Progenitor cell of endocrine pancreas (in vitro differentiated cells): ENCODE results near the gene MGAT5B. TPM values are rescaled to one million over a fixed set of nuclear protein-coding genes. Genes with fewer than 3 reads are reported as not detected.

Source experiments
- DNase-seq: peaks from one replicate; pipeline ENCODE4 v3.0.0; 2021; ENCODE audit warnings: low spot score; ENCODE audit not compliant: unreplicated experiment
- H3K27ac Mint-ChIP-seq: 2 replicates; pipeline ENCODE4 v1.8.0; 2021; ENCODE audit warnings: mild to moderate bottlenecking, moderate library complexity, mixed read lengths
- H3K27me3 Mint-ChIP-seq: 2 replicates; pipeline ENCODE4 v1.8.0; 2021; ENCODE audit warnings: mixed read lengths
- H3K36me3 Mint-ChIP-seq: 2 replicates; pipeline ENCODE4 v1.8.0; 2022; ENCODE audit warnings: mixed read lengths; ENCODE audit not compliant: insufficient read depth
- H3K4me1 Mint-ChIP-seq: 2 replicates; pipeline ENCODE4 v1.8.0; 2021; ENCODE audit warnings: low read depth, mixed read lengths
- H3K4me3 Mint-ChIP-seq: 2 replicates; pipeline ENCODE4 v1.8.0; 2021; ENCODE audit warnings: low read depth, mild to moderate bottlenecking, moderate library complexity, mixed read lengths
- H3K9me3 Mint-ChIP-seq: 2 replicates; pipeline ENCODE4 v1.8.0; 2021; ENCODE audit warnings: low read depth, mixed read lengths
- total RNA-seq: library from RNA; stranded (reverse); gene quantifications from 2 replicates; pipeline ENCODE4 v1.2.1, GENCODE V29; 2021
- TF ChIP-seq, protein P1 (sequence below): fragments of 200-600 bp; sonication (generic); IDR thresholded peaks from one replicate; pipeline ENCODE4 v1.5.0; 2021; ENCODE audit warnings: antibody characterized with exemption, mild to moderate bottlenecking; ENCODE audit not compliant: unreplicated experiment

The MGAT5B gene
- total RNA-seq, 1 donor from 2014 or later: 2.8 TPM

DNA sequence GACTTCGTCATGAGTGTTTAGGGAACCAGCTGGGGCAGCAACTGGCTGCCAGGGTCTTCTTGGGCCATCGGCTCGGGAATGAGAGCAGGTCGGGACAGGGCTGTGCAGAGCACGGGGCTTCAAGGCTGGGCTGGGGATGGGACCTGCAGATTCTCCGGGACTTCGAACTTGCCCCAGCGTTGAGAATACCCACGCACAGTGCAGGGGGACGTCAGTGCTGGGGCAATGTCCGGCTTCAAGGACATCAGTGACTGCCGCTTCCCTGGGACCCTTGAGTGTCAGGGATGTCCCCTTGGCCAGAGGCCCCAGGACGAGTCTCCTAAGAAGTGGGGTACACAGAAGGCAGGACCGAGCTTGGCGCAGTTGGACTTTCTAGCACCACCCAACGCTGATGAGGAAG lies 76.3 kb downstream of the MGAT5B start:
- no peak overlapping the region for H3K27ac Mint-ChIP-seq
- H3K27me3 Mint-ChIP-seq: peaks cover 22% of the 10 kb centered on the region
- DNase-seq: no peak
- H3K4me3 Mint-ChIP-seq: no peak overlapping the region
- H3K4me1 Mint-ChIP-seq: peaks cover 2% of the 10 kb centered on the region
- no peaks in the 10 kb centered on the region for H3K9me3 Mint-ChIP-seq
- TF ChIP-seq, protein P1, sequence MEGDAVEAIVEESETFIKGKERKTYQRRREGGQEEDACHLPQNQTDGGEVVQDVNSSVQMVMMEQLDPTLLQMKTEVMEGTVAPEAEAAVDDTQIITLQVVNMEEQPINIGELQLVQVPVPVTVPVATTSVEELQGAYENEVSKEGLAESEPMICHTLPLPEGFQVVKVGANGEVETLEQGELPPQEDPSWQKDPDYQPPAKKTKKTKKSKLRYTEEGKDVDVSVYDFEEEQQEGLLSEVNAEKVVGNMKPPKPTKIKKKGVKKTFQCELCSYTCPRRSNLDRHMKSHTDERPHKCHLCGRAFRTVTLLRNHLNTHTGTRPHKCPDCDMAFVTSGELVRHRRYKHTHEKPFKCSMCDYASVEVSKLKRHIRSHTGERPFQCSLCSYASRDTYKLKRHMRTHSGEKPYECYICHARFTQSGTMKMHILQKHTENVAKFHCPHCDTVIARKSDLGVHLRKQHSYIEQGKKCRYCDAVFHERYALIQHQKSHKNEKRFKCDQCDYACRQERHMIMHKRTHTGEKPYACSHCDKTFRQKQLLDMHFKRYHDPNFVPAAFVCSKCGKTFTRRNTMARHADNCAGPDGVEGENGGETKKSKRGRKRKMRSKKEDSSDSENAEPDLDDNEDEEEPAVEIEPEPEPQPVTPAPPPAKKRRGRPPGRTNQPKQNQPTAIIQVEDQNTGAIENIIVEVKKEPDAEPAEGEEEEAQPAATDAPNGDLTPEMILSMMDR: no peak
- no peaks in the 10 kb centered on the region for H3K36me3 Mint-ChIP-seq

DNA sequence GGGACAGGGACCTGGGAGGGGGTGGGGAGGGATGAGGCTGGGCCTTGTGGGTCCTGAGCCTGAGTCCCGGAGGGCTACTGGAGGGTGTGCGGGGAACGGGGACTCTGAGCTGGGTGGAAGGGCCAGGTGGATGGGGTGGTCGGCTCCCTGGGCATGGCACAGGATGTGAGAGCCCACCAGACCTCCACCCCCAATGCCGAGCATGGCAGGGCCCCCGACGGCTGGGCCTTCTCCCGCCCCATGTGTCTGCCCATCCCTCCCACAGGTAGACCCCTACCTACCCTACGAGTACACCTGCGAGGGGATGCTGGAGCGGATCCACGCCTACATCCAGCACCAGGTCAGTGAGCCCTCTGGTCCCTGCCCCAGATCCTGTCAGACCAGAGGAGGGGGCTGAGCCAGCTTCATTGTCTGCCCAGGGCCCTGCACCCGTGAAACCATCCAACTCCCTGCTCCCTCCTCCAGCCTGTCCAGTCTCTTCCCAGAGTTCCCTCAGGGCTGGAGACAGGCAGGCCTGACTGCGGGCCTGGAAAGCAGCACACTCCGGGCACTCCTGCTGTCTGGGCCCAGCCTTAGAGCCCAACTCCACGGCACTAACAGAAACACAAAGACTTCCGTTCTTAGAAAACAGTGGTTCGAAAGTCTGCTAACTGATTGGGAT lies 78.0 kb downstream of the MGAT5B start:
- H3K9me3 Mint-ChIP-seq: no peaks in the 10 kb centered on the region
- H3K27ac Mint-ChIP-seq: no peak overlapping the region
- peaks cover 2% of the 10 kb centered on the region for H3K4me1 Mint-ChIP-seq
- no peak overlapping the region for H3K4me3 Mint-ChIP-seq
- H3K36me3 Mint-ChIP-seq: no peaks in the 10 kb centered on the region
- no peak for DNase-seq
- TF ChIP-seq, protein P1: no peak
- H3K27me3 Mint-ChIP-seq: peaks cover 13% of the 10 kb centered on the region

DNA sequence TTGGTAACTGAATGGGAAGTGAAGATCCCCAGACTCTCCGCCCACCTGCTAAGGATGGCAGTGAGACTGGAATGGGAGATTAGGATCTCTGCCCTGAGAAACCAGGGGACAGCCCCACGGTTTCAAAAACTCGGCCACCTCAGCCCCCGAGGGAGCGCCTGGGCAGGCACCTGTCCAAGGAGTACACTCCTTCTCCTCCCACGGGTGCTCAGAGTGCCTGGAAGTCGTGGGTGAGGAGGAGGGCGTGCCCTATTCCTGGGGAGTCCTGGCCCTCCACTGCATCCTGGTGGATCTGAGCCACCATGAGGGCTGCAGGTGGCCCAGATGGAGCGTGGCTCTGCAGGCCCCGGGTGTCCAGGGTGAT lies 78.5 kb downstream of the MGAT5B start:
- peaks cover 2% of the 10 kb centered on the region for H3K4me1 Mint-ChIP-seq
- no peaks in the 10 kb centered on the region for H3K9me3 Mint-ChIP-seq
- no peak overlapping the region for H3K4me3 Mint-ChIP-seq
- TF ChIP-seq, protein P1: no peak
- DNase-seq: no peak
- peaks cover 8% of the 10 kb centered on the region for H3K27me3 Mint-ChIP-seq
- no peak overlapping the region for H3K27ac Mint-ChIP-seq
- H3K36me3 Mint-ChIP-seq: no peaks in the 10 kb centered on the region

DNA sequence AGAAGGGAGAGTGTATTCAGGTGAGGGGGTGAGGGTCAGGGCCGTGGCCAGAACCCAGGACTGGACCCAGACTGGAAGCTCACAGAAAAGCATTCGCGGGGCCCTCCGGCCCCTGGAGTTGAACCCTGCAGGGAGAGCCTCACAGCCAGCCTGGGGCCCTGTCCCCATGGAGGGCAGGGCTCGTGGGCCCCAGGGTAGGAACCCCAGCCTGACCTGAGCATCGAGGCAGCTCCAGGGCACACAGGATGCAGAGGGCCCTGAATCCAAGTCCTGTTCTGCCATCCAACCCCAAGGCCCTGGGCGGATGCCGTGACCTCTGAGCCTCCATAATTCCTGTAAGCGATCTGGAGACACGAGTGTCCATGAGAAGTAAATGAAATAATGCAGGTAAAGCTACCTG lies 79.1 kb downstream of the MGAT5B start:
- Mint-ChIP-seq H3K9me3 (no peaks in the 10 kb centered on the region), H3K27ac (no peak overlapping the region), H3K4me3 (no peak overlapping the region), H3K27me3 (peaks cover 8% of the 10 kb centered on the region), H3K4me1 (peaks cover 2% of the 10 kb centered on the region), H3K36me3 (no peaks in the 10 kb centered on the region)
- TF ChIP-seq, protein P1: no peak
- no peak for DNase-seq

DNA sequence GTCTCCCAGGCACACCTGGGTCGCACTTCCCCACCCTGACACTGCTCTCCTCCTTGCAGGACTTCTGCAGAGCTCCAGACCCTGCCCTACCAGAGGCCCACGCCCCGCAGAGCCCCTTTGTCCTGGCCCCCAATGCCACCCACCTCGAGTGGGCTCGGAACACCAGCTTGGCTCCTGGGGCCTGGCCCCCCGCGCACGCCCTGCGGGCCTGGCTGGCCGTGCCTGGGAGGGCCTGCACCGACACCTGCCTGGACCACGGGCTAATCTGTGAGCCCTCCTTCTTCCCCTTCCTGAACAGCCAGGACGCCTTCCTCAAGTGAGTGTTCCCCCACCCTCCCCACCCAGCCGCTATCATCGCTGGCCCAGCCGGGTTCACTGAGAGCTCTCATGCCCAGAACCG lies 79.6 kb downstream of the MGAT5B start:
- no peak overlapping the region for H3K4me3 Mint-ChIP-seq
- no peak for DNase-seq

More for the DNA sequence above, 79.6 kb downstream of the MGAT5B start:
- Mint-ChIP-seq H3K9me3 (no peaks in the 10 kb centered on the region), H3K4me1 (peaks cover 2% of the 10 kb centered on the region), H3K27me3 (peaks cover 8% of the 10 kb centered on the region), H3K27ac (no peak overlapping the region), H3K36me3 (no peaks in the 10 kb centered on the region)
- TF ChIP-seq, protein P1: no peak
